Endothelial cell of hepatic sinusoid (primary cell): ENCODE results near the gene FAM98C.
"Not testable (repeated sequence)": the region's sequence is repeated elsewhere in the genome, so short reads cannot be mapped to it uniquely, and the experiment has no call there.

Experiments
- in situ Hi-C: cut with HindIII; loops from 2 replicates; pipeline ENCODE4 v1.10.0; 2017; ENCODE audit warnings: low sequenced_read_pairs

FAM98C gene

DNA sequence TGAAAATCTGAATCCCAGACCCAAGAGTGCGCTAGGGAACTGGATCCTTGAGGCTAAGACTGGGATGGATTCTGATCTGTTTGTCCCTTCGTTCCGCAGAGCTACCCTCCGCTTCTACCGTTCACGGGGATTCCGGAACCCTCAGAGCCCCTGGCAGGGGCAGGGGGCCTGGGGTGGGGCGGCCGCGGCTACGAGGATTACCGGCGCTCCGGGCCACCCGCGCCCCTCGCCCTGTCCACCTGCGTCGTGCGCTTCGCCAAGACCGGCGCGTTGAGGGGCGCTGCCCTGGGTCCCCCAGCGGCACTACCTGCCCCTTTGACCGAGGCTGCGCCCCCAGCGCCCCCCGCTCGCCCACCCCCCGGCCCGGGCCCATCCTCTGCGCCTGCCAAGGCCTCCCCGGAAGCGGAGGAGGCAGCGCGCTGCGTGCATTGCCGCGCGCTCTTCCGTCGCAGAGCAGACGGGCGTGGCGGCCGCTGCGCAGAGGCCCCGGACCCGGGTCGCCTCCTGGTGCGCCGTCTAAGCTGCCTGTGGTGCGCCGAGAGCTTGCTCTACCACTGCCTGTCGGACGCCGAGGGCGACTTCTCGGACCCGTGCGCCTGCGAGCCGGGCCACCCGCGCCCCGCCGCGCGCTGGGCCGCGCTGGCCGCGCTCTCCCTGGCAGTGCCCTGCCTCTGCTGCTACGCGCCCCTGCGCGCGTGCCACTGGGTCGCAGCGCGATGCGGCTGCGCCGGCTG, 7.3 kb upstream of the FAM98C start:
- in situ Hi-C loops: no loop called here

DNA sequence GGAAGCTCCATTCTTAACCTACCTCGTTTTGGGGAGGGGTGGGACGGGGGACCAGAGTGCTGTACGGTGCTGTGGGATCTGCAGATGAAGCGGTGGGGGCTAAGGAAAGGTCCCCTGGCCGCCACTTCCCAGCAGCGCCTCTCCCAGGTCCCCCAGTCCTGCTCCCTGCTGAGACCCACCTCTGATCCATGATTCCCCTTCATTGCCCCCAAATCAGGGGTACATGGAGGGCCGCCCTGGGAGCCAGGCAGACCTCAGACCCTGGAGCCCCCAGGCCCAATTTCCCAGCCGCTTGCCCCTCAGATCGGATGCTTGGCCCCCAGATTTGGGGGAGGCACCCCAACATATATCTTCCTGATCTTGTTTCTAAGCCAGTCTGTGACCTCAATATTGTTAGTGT, 3.8 kb upstream of the FAM98C start:
- in situ Hi-C loops: no loop called here

DNA sequence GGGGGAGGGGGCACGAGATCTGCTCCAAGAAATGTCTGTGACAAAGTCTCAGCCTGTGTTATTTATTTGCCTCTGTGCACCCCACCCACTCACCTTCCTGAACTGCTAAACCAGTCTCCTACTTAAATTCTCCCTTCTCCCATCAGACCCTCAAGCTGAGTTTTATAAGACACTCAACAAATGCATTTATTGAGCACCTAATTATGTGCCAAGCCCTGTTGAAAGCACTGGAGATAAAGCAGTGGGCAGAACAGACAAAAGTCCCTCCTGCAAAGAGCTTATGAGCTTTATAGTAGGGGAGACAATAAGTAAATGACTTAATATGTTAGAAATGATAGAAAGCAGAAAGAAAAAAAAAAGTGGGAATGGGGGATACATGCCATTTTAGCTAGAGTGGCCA, 3.4 kb upstream of the FAM98C start:
- in situ Hi-C loops: no loop called here

DNA sequence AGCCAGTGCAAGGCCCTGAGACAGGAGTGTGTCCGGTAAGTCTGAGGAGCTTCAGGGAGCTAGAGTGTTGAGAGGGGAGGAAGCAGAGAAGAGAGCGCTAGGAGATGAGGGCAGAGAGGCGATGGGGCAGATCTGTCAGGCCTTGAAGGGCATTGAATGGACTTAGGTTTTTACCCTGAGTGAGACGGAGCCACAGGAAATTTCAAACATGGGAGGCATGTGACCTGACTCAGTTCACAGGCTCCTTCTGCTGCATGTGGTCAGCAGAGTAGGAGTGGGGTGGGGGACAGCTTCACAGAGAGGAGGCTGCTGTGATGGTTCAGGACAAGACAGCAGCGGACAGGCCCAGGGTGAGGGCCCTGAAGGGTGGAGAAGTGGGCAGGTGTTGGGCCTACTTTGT, 2.5 kb upstream of the FAM98C start:
- in situ Hi-C loops: no loop called here

DNA sequence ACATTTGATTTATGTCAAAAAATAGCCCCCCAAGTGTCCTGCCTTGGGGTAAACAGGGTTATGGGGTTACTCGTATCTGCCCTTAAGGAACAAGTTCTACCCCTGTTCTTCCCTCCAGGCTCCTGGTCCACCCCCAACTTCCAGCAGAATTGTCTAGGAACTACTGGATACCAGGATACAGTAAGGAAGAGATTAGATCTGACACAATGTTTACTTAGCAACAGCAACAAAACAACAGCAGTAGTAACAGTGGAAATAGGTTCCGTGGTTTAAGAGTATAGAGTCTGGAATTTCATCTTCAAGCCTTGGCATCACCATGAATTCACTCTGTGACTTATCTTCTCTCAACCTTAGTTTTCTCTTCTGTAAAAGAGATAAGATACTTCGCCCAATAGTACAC, 1.7 kb upstream of the FAM98C start:
- in situ Hi-C loops: no loop called here

DNA sequence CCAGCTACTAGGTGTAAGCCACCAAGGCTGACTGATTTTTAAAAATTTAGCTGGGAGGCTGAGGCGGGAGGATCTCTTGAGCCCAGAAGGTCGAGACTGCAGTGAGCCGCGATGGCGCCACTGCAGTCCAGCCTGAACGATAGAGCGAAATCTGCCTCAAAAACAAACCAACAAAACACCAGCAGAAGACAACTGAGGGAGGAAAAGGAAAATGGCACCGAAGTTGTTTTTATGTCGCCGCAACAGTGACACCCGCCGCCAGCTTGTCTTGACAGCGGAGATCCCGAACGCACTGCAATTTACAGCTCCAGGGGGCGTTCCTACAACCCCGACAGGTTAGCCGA, 298 bp upstream of the FAM98C start:
- in situ Hi-C loops: no loop called here

DNA sequence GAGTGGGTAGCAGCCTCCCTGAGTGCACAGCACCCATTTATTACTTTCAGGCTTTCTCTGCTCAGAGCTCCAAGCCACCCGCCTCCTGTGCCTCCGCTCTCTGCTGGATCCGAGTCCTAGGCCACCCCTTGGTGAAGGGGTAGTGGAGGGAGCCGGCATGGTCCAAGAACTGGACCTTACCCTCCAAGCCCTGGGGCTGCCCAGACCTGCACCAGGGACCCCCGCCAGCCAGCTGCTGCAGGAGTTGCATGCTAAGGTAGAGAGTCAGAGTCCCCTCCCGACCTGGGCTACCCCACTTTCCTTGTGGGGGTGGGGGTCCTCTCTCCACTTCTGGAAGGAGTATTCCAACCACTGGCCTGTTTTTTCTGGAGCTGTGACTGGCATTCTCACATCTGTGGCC, 2.0 kb downstream of the FAM98C start:
- in situ Hi-C loops: no loop called here

DNA sequence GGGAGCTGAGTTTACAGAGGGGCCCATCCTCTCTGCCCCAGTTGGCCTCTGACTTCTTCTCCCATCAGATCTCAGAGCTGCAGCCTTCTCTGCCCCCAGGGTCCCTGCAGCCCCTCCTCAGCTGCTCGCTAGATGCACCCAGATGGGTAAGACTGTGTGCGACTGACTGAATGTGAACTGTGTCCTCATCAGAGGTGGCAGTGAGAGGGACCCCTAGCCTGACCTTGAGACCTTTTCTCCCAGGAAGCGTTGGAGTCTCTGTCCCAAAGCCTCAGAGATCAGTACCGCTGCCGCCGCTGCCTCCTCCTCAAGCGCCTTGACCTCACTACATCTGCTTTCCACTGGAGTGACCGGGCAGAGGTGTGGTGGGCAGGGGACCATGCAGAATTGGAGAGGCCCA, 2.4 kb downstream of the FAM98C start:
- in situ Hi-C loops: no loop called here

DNA sequence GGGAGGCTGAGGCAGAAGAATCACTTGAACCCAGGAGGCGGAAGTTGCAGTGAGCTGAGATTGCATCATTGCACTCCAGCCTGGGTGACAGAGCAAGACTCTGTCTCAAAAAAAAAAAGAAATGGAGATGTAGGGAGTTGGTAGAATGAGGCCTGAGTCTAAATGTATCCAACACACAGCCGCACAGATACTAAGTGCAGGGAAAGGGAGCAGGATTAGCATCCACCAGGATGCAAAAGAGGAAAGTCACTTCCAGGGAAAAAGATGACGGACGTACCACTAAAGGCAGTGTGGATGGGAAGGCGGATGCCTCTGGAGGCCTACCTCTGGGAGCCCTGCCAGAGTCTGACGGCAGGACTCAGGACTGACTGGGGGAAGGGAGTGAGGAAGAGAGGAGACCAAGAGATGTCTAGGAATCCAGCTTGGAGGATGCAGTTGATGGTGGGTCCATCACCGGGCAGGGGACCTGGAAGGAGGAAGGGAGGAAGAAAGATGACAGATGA, 6.8 kb downstream of the FAM98C start:
- in situ Hi-C loops: no loop called here

DNA sequence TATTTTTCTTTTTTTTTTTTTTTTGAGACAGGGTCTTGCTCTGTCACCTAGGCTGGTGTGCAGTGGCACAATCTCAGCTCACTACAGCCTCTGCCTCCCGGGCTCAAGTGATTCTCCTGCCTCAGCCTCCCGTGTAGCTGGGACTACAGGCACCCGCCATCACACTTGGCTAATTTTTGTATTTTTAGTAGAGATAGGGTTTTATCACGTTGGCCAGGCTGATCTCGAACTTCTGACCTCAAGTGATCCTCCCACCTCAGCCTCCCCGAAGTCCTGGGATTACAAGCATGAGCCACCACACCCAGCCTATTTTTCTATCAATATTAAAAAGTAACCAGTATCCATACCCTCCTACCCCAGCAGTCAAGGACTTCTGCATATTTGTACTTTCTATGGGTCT, 7.5 kb downstream of the FAM98C start:
- in situ Hi-C loops: not testable (repeated sequence)

DNA sequence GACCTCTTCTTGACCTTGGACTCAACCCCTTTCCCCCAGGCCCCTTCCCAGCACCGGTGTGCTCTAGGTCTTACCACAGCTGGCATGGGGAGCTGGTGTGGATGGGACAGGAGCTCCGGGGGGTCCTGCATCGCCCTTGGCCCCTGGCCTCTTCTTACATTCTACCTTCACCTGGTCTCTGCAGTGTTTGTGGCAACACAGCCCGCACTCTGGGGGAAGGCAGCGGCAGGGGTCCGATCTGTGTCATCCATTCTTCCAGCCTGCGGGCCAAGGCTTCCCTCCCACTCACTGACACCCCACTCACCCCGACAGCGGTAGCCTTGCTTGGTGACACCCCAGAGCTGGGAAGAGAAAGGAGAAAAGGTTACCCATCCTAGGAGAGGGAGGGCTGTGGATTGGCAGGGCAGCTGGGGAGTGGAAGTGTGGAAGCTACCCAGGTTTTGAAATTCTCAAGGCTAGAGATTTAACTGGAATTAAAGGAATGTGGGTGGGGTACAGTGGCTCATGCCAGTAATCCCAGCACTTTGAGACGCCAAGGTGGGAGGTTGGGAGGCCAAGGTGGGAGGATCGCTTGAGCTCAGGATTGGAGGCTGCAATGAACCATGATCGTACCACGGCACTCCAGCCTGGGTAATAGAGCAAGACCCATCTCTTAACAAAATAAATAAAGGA, 8.3 kb downstream of the FAM98C start:
- in situ Hi-C loops: no loop called here

DNA sequence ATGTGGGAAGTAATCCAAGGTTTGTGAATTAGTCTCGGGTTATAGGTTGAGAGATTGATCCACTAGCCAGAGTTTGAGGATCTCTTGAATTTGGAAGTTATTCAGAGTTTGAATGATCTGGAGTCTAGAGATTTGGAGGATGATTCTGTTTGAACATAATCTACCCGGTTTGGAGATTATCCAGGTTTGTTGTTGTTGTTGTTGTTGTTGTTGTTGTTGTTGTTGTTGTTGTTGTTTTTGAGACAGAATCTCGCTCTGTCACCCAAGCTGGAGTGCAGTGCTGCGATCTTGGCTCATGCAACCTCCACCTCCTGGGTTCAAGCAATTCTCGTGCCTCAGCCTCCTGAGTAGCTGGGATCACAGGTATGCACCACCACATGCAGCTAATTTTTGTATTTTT, 9.0 kb downstream of the FAM98C start:
- in situ Hi-C loops: not testable (repeated sequence)

DNA sequence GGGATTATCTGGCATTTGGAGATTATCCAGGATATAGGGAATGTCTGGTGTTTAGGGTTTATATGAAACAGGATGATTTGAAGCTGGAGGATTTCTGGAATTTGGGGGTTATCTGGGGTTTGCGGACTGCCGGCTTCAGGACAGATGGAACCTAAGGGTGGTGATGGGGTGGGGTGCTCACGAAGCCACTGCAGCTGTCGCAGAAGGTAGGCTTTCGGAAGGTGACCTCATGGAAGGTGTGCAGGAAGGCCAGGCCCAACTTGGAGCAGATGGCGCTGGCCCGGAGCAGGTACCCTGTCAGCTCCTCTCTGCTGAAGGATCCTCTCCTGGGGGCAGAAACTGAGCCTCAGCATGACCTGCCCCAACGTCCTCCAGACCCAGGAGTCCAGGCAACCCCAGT, 9.6 kb downstream of the FAM98C start:
- in situ Hi-C loops: no loop called here

DNA sequence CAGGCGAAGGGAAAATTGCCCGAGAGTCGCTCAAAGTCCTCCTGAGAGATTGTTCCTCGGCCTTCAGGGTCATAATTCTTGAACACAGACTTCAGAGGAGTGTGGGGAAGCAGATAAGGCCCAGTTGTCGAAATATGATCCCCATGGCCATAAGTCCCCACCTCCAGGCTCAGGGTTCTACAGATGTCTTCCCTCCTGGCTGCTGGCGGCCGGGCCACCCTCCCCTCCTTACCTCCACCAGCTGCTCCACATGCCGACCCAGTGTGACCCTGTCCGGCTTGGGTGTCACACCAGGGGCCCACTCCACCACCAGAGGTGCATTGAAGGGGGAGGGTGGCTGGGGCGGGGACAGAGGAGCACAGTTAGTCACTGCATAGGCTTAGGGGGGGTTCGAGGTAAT, 10.1 kb downstream of the FAM98C start:
- in situ Hi-C loops: no loop called here

DNA sequence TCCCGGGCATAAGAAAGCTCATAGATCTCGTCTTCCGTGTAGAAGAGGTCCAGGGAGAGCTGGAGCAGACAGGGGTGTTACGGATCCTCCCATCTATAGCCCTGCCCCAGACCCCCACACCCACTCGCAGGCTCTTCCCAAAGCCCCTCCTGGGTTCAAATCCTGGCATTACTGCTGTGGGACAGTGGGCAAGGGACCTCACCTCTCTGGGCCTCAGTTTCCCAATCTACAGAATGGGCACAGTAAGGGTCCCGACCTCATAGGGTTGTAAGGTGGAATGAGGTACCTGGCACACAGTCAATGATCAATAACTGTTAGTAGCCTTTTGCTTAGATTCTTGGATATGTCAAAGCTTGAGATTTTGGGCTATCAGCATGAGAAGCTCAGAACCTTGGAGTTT, 10.5 kb downstream of the FAM98C start:
- in situ Hi-C loops: no loop called here

DNA sequence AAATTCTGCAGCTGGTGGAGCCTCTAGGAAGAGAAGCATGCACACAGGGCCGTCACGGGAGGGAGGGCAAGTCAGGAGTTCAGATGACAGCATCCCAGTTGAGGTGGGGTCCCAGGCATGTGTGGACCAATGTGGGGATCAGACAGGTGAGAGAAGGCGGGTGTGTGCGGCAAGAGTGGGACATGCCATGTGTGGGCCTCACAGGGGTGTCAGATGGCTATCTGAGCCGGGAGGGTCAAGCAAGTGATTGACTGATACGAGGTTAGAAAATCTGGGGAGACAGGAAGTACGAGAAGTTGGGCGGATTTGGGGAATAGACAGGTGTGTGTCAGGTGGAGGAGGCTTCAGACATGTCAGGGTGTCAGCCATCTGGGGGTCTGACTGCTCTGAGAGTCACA, 14.3 kb downstream of the FAM98C start:
- in situ Hi-C loops: no loop called here

DNA sequence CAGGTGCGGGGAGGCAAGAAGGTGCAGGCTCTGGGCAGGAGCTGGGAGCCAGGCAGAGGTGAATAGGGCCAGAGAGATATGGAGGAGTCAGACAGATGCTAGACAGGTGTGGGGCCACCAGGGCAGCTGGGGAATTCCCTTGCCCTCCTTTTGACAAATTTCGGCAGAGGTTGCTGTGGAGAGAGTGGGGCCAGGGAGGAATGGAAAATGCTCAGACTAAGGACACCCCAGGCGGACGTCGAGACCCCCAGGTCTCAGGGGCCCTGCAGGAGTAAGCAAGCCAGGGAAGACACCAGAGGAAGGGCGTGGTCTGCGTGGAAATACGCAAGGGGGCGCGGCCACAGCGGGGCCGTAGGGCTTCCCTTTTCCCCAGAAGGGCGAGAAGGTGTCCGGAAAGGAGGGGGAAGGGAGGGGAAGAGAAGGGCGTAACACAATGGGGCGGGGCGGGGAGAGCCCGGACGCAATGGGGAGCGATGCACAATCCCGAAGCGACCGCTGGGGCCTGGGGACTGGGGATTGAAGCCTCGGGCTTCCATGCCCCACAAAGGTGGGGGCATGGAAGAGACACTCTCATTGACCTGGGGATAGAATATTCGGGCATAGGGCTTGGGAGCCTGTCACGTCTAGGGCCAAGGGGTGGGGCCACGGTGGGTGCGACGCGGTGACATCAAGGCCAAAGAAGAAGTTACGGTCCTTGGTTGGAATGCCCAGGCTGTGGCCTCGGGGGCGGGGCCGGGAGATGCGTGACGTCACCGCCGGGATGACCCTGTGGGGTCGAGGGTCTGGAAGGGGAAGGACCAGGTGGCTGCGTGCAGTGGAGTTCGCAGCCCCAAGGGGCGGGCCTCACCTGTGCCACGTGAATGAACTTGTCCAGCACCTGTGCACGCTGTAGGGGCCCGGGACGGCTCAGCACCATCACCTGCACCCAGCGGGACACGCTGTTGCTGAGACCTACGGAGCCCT, 14.9 kb downstream of the FAM98C start:
- in situ Hi-C loops: no loop called here

DNA sequence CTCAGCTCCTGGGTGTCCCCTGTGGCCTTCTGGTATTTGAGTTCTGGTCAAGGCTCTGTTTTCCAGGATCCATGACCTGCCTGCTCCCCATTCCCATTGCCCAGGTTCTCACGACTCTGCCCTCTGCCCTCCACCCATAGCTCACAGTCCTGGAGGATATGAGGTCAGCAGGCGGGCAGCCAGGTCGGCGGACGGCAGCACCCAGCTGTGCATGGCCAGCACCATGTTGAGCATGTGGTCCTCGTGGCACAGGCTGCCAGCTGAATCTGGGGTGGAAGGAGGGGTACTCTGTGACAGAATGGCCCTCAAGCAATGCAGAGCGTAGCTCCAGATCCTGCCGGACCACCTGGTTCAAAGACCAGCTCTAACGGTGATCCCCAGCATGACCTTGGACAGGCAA, 18.0 kb downstream of the FAM98C start:
- in situ Hi-C loops: no loop called here

DNA sequence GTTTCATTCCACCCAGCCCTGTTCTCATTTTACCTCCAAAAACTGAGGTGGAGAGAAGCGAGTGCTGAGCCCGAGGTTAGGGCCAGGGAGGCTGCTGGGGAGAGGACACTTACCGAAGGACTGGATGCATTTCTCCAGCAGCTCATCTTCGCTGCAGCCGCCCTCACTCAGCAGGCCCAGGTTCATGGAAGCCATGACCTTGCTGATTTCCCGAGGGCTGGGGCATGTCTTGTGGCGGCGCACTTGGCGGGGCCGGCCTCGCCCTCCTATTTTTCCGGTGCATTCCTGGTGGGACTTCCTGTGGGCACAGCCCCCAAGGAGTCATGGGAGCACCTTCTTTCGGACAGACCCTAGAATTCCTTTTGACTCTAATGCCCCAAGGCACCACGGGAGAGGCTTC, 19.0 kb downstream of the FAM98C start:
- in situ Hi-C loops: no loop called here

DNA sequence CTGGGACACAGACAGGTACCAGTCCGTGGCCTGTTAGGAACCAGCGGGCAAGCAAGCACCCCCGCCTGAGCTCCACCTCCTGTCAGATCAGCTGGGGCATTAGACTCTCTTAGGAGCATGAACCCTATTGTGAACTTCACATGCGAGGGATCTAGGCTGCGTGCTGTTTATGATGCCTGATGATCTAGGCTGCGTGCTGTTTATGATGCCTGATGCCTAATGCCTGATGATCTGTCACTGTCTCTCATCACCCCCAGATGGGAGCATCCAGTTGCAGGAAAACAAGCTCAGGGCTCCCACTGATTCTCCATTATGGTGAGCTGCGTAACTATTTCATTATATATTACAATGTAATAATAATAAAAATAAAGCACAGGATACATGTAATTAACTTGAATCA, 19.5 kb downstream of the FAM98C start:
- in situ Hi-C loops: no loop called here

DNA sequence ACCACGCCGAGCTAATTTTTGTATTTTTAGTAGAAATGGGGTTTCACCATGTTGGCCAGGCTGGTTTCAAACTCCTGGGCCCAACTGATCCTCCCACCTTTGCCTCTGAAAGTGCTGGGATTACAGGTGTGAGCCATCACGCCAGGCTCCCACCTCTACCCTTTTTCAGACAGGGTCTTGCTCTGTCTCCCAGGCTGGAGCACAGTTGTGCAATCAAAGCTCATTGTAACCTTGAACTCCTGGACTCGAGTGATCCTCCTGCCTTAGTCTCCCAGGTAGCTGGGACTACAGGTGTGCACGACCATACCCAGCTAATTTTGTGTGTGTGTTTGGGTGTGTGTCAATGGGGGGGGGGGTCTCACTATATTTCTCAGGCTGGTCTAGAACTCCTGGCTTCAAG, 21.4 kb downstream of the FAM98C start:
- in situ Hi-C loops: no loop called here
